ENCODE results near the gene RBM23. TPM values are rescaled to one million over a fixed set of nuclear protein-coding genes. Genes with fewer than 3 reads are reported as not detected.

RBM23 gene
- total RNA-seq, 2 experiments from 2014 or later = 46.9 to 55.2 TPM

- no peak for DNase-seq
- no peak overlapping the region for H3K27ac Mint-ChIP-seq
- CTCF ChIA-PET = interaction anchor here (0.9 to 3.6 kb wide), 27 partner anchors 9 to 372 kb away, joined by 3 to 86 read pairs (median 6); partner anchors contain the start of genes ACIN1, AJUBA, C14orf119 and HAUS4
These were observed 9.5 kb upstream of the RBM23 start for GRCh38 chr14:22928237-22929103.

GRCh38 chr14:22926316-22926715, 7.4 kb upstream of the RBM23 start:
- DNase-seq (no peak), ATAC-seq (no peak)
- ChIA-PET CTCF (interaction anchor here (1.0 to 2.7 kb wide), 2 partner anchors 60 to 151 kb away, joined by 3 to 12 read pairs; no protein-coding TSS in a partner anchor), POLR2A (interaction anchor here (1.2 kb wide), 1 partner anchor 23 kb away, joined by 3 read pairs; no protein-coding TSS in a partner anchor)
- H3K36me3 Mint-ChIP-seq (ENCODE audit: low read depth) = peaks cover 53% of the 10 kb centered on the region
- H3K27ac Mint-ChIP-seq = no peak overlapping the region
- H3K4me3 Mint-ChIP-seq = no peak overlapping the region
- H3K27me3 Mint-ChIP-seq = no peaks in the 10 kb centered on the region
- TF ChIP-seq, protein P1, sequence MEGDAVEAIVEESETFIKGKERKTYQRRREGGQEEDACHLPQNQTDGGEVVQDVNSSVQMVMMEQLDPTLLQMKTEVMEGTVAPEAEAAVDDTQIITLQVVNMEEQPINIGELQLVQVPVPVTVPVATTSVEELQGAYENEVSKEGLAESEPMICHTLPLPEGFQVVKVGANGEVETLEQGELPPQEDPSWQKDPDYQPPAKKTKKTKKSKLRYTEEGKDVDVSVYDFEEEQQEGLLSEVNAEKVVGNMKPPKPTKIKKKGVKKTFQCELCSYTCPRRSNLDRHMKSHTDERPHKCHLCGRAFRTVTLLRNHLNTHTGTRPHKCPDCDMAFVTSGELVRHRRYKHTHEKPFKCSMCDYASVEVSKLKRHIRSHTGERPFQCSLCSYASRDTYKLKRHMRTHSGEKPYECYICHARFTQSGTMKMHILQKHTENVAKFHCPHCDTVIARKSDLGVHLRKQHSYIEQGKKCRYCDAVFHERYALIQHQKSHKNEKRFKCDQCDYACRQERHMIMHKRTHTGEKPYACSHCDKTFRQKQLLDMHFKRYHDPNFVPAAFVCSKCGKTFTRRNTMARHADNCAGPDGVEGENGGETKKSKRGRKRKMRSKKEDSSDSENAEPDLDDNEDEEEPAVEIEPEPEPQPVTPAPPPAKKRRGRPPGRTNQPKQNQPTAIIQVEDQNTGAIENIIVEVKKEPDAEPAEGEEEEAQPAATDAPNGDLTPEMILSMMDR (IDR thresholded peaks at IDR 0.05) = no peak
- H3K4me1 Mint-ChIP-seq (ENCODE audit: low read depth) = peaks cover 19% of the 10 kb centered on the region
- intact Hi-C loops (cut with micrococcal nuclease) = no loop called here
- H3K9me3 Mint-ChIP-seq = no peaks in the 10 kb centered on the region

More at GRCh38 chr14:22928237-22929103, 9.5 kb upstream of the RBM23 start:
- H3K9me3 Mint-ChIP-seq = no peaks in the 10 kb centered on the region
- no peak overlapping the region for H3K4me3 Mint-ChIP-seq
- TF ChIP-seq, protein P1 (IDR thresholded peaks at IDR 0.05) = no peak
- H3K4me1 Mint-ChIP-seq (ENCODE audit: low read depth) = peaks cover 28% of the 10 kb centered on the region
- intact Hi-C loops (cut with micrococcal nuclease) = no loop called here
- no peak for ATAC-seq
- peaks cover 43% of the 10 kb centered on the region for H3K36me3 Mint-ChIP-seq (ENCODE audit: low read depth)
- POLR2A ChIA-PET = interaction anchor here (0.6 to 4.8 kb wide), 8 partner anchors 9 to 130 kb away, joined by 3 to 50 read pairs (median 3); partner anchors contain the start of genes AJUBA, HAUS4, LRP10 and RBM23
- no peaks in the 10 kb centered on the region for H3K27me3 Mint-ChIP-seq

DNA sequence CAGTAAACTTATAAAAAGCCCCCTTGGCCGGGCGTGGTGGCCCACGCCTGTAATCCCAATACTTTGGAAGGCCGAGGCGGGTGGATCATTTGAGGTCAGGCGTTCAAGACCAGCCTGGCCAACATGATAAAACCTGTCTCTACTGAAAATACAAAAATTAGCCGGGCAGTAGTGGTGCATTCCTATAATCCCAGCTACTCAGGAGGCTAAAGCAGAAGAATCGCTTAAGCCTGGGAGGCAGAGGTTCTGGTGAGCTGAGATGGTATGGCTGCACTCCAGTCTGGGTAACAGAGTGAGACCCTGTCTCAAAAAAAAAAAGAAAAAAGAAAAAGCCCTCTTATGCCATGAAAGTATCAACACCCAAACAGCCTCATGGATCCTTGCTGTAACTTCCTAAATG, 6.6 kb upstream of the RBM23 start:
- Mint-ChIP-seq H3K27ac (no peak overlapping the region), H3K27me3 (no peaks in the 10 kb centered on the region), H3K9me3 (no peaks in the 10 kb centered on the region), H3K4me1 (ENCODE audit: low read depth) (peaks cover 19% of the 10 kb centered on the region), H3K36me3 (ENCODE audit: low read depth) (peaks cover 58% of the 10 kb centered on the region), H3K4me3 (no peak overlapping the region)
- ChIA-PET CTCF (interaction anchor here (0.6 to 1.0 kb wide), 2 partner anchors 134 to 151 kb away, joined by 3 read pairs; no protein-coding TSS in a partner anchor), POLR2A (no interaction called here)
- ATAC-seq (no peak), DNase-seq (no peak)
- intact Hi-C loops (cut with micrococcal nuclease) = no loop called here
- TF ChIP-seq, protein P1 (IDR thresholded peaks at IDR 0.05) = no peak

DNA sequence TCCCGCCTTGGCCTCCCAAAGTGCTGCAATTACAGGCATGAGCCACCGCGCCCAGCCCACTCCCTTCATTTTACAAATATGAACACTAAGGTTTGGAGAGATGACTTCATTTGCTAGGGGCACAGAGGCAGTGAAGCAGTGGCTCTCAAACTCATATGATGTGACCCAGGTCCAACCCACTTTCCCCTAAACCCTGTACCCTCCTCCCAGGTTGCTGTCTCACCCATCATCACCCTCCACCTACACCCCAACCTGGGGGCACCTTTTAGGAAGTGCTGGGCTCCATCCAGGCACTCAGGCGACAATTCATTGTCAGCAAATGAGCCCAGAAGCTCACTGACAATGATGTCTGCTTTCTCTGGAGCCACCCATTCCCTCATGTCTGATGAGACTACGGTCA, 4.8 kb upstream of the RBM23 start:
- ChIA-PET CTCF (interaction anchor here (1.0 to 1.7 kb wide), 3 partner anchors 51 to 153 kb away, joined by 3 to 5 read pairs (median 3); partner anchors contain the start of gene CDH24), POLR2A (interaction anchor here (1.0 kb wide), 1 partner anchor 363 kb away, joined by 4 read pairs; no protein-coding TSS in a partner anchor)
- no peak overlapping the region for H3K4me3 Mint-ChIP-seq
- DNase-seq (no peak), ATAC-seq (no peak)
- TF ChIP-seq, protein P1 (IDR thresholded peaks at IDR 0.05) = no peak
- H3K27me3 Mint-ChIP-seq = no peaks in the 10 kb centered on the region
- H3K27ac Mint-ChIP-seq = no peak overlapping the region
- H3K36me3 Mint-ChIP-seq (ENCODE audit: low read depth) = peaks cover 73% of the 10 kb centered on the region
- intact Hi-C loops (cut with micrococcal nuclease) = no loop called here
- H3K4me1 Mint-ChIP-seq (ENCODE audit: low read depth) = peaks cover 28% of the 10 kb centered on the region
- no peaks in the 10 kb centered on the region for H3K9me3 Mint-ChIP-seq

DNA sequence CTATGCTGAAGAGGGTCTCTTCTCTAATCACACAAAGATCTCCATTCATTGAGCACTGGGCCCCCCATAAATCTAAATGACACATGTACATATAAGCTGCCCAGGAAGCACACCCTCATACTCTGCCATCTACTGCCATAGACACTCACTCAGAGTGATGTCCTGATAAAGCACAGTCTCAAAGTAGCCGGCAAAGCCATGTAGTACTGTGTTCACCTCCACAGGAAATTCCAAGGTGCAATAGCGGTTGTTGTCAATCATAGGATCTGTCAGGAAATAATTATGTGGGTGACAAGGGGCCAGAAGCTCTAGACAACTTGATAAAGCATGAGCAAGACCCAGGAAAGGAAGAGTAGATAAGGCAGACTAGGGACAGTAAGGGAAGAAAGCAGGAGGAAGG, 3.3 kb upstream of the RBM23 start:
- H3K4me1 Mint-ChIP-seq (ENCODE audit: low read depth) = peaks cover 25% of the 10 kb centered on the region
- intact Hi-C loops (cut with micrococcal nuclease) = no loop called here
- H3K9me3 Mint-ChIP-seq = no peaks in the 10 kb centered on the region
- no peak overlapping the region for H3K4me3 Mint-ChIP-seq
- H3K27me3 Mint-ChIP-seq = no peaks in the 10 kb centered on the region
- CTCF ChIA-PET = no interaction called here
- H3K36me3 Mint-ChIP-seq (ENCODE audit: low read depth) = peaks cover 76% of the 10 kb centered on the region
- POLR2A ChIA-PET = interaction anchor here (1.6 kb wide), 1 partner anchor 85 kb away, joined by 4 read pairs; no protein-coding TSS in a partner anchor
- H3K27ac Mint-ChIP-seq = no peak overlapping the region
- DNase-seq (no peak), ATAC-seq (no peak)
- TF ChIP-seq, protein P1 (IDR thresholded peaks at IDR 0.05) = no peak
